IMR-90 (cell line): ENCODE data around the gene FBXL13. TPM values are rescaled to one million over a fixed set of nuclear protein-coding genes. Genes with fewer than 3 reads are reported as not detected.
A peak's percentile ranks its signal among the peaks of the same experiment; 100 is the strongest.

Experiments
- ATAC-seq: fragments of 200-7000 bp; cut with Tn5 transposase; 2 replicates; pipeline ENCODE4 v1.9.1; 2020; ENCODE audit warnings: low read depth, mild to moderate bottlenecking, moderate library complexity
- BruUV-seq: library from RNA; stranded (reverse); fragments of 400-500 nt; replicated peaks from 2 replicates; lab custom pipeline; 2021; lab: Mats Ljungman, UMichigan
- CTCF ChIA-PET: fragments of 300-600 bp; formaldehyde crosslinking; extraction: SDS; loops from one replicate; lab custom pipeline; 2021; ENCODE audit warnings: antibody characterized with exemption; lab: Yijun Ruan, JAX
- POLR2A ChIA-PET: fragments of 300-600 bp; sonication (Branson Sonifier 250); formaldehyde crosslinking; loops from one replicate; lab custom pipeline; 2022; ENCODE audit warnings: antibody characterized with exemption; ENCODE audit not compliant: unreplicated experiment; lab: Charles Lee
- DNase-seq: peaks from one replicate; pipeline ENCODE4 v3.0.0; 2013
- H2AFZ ChIP-seq: replicated peaks from 2 replicates; pipeline ENCODE3; 2013; ENCODE audit warnings: low read length, mild to moderate bottlenecking; ENCODE audit not compliant: poor library complexity
- H2AK5ac ChIP-seq: 2 replicates; pipeline ENCODE4 v1.6.1; 2013; ENCODE audit warnings: low read depth, low read length, inconsistent platforms
- H2AK9ac ChIP-seq: replicated peaks from 2 replicates; pipeline ENCODE3; 2013; ENCODE audit warnings: mild to moderate bottlenecking, low read depth, low read length, moderate library complexity; ENCODE audit not compliant: poor library complexity
- H2BK120ac ChIP-seq: 2 replicates; pipeline ENCODE4 v1.6.1; 2013; ENCODE audit warnings: low read depth, low read length, inconsistent platforms
- H2BK15ac ChIP-seq: 3 replicates; pipeline ENCODE4 v1.6.1; 2013; ENCODE audit warnings: low read depth, low read length, inconsistent platforms
- H2BK20ac ChIP-seq: 2 replicates; pipeline ENCODE4 v1.6.1; 2013; ENCODE audit warnings: low read depth, mild to moderate bottlenecking, inconsistent platforms, low read length, moderate library complexity
- H2BK5ac ChIP-seq: 2 replicates; pipeline ENCODE4 v1.6.1; 2013; ENCODE audit warnings: mild to moderate bottlenecking, low read depth, low read length, inconsistent platforms; ENCODE audit not compliant: poor library complexity, severe bottlenecking
- H3K14ac ChIP-seq: replicated peaks from 2 replicates; pipeline ENCODE4 v1.6.1; 2013; ENCODE audit warnings: low read depth, low read length, inconsistent platforms
- H3K18ac ChIP-seq: 2 replicates; pipeline ENCODE4 v1.6.1; 2013; ENCODE audit warnings: low read depth, low read length, control low read depth
- H3K23ac ChIP-seq: 2 replicates; pipeline ENCODE4 v1.6.1; 2013; ENCODE audit warnings: low read depth, low read length, inconsistent platforms
- H3K27ac ChIP-seq: 2 replicates; pipeline ENCODE4 v1.5.1; 2013; ENCODE audit warnings: mild to moderate bottlenecking, control low read depth, low read length; ENCODE audit not compliant: insufficient read depth
- H3K27me3 ChIP-seq: 2 replicates; pipeline ENCODE4 v1.6.1; 2013; ENCODE audit warnings: low read length; ENCODE audit not compliant: control insufficient read depth, insufficient read depth
- H3K36me3 ChIP-seq: 2 replicates; pipeline ENCODE4 v1.6.1; 2013; ENCODE audit warnings: low read length, mixed read lengths; ENCODE audit not compliant: control insufficient read depth, insufficient read depth
- H3K4ac ChIP-seq: 2 replicates; pipeline ENCODE4 v1.6.1; 2013; ENCODE audit warnings: low read depth, low read length, inconsistent platforms
- H3K4me1 ChIP-seq: 2 replicates; pipeline ENCODE4 v1.6.1; 2013; ENCODE audit warnings: low read length, mixed read lengths; ENCODE audit not compliant: control insufficient read depth, insufficient read depth
- H3K4me2 ChIP-seq: 2 replicates; pipeline ENCODE4 v1.6.1; 2013; ENCODE audit warnings: low read depth, mild to moderate bottlenecking, control low read depth, low read length, moderate library complexity
- H3K4me3 ChIP-seq: 2 replicates; pipeline ENCODE4 v1.5.1; 2013; ENCODE audit warnings: low read depth, mild to moderate bottlenecking, control low read depth, low read length, moderate library complexity; ENCODE audit not compliant: insufficient read depth
- H3K56ac ChIP-seq: 2 replicates; pipeline ENCODE4 v1.6.1; 2013; ENCODE audit warnings: low read length, inconsistent platforms; ENCODE audit not compliant: insufficient read depth; ENCODE audit errors: extremely low read depth
- H3K79me1 ChIP-seq, 2 experiments: 2 replicates each; pipeline ENCODE4 v1.6.1; 2013; ENCODE audit warnings: low read length in 2 of 2, inconsistent platforms in 1 of 2, low read depth in 1 of 2
- H3K9ac ChIP-seq: 2 replicates; pipeline ENCODE4 v1.6.1; 2013; ENCODE audit warnings: low read depth, low read length, control low read depth
- H3K9me1 ChIP-seq: 2 replicates; pipeline ENCODE4 v1.6.1; 2013; ENCODE audit warnings: low read length, inconsistent platforms; ENCODE audit not compliant: insufficient read depth
- H3K9me3 ChIP-seq: 2 replicates; pipeline ENCODE4 v1.6.1; 2013; ENCODE audit warnings: low read length; ENCODE audit not compliant: control insufficient read depth, insufficient read depth
- H4K20me1 ChIP-seq: 2 replicates; pipeline ENCODE4 v1.6.1; 2013; ENCODE audit warnings: low read length, inconsistent platforms; ENCODE audit not compliant: insufficient read depth
- H4K5ac ChIP-seq: 2 replicates; pipeline ENCODE4 v1.6.1; 2013; ENCODE audit warnings: mild to moderate bottlenecking, low read depth, low read length, control low read depth
- H4K8ac ChIP-seq, 2 experiments: 2 replicates each; pipeline ENCODE4 v1.6.1; 2013; ENCODE audit warnings: low read depth in 2 of 2, low read length in 2 of 2, control low read depth in 1 of 2, inconsistent platforms in 1 of 2
- H4K91ac ChIP-seq: 2 replicates; pipeline ENCODE4 v1.6.1; 2013; ENCODE audit warnings: low read depth, low read length, inconsistent platforms; ENCODE audit not compliant: insufficient read depth
- CEBPB ChIP-seq: IDR thresholded peaks from 2 replicates; pipeline ENCODE4 v1.6.1; 2012; ENCODE audit warnings: low read depth, low read length, improper control_type of control experiment
- CTCF ChIP-seq: conservative IDR thresholded peaks from 2 replicates; pipeline ENCODE4 v1.5.1; 2012; ENCODE audit warnings: mild to moderate bottlenecking, low read depth, low read length, improper control_type of control experiment
- NFE2L2 ChIP-seq: fragments of 150-350 bp; IDR thresholded peaks from 2 replicates; pipeline ENCODE4 v1.6.1; 2016; ENCODE audit warnings: low read depth, mild to moderate bottlenecking, low read length
- RAD21 ChIP-seq: IDR thresholded peaks from 2 replicates; pipeline ENCODE4 v1.6.1; 2012; ENCODE audit warnings: low read length, improper control_type of control experiment
- WGBS, 2 experiments: methylation state at CpG; one replicate each; pipeline versions ENCODE4 v1.1.5 to v1.1.7; 2013; ENCODE audit warnings: missing lambda C conversion rate in 2 of 2; ENCODE audit not compliant: insufficient read length in 1 of 2; ENCODE audit errors: extremely low coverage in 2 of 2; 5-methylcytosine and 5-hydroxymethylcytosine counted together
- dilution Hi-C: fragments of 300-500 bp; cut with HindIII; formaldehyde crosslinking; loops from one replicate; pipeline ENCODE4 v1.14.3; 2018; ENCODE audit warnings: low sequenced_read_pairs; ENCODE audit not compliant: unreplicated experiment
- in situ Hi-C: fragments of 300-500 bp; cut with MboI; formaldehyde crosslinking; loops from 3 replicates; pipeline ENCODE4 v1.14.3; 2019; ENCODE audit warnings: low sequenced_read_pairs, inconsistent platforms, mixed read lengths
- intact Hi-C: fragments of 100-400 bp; cut with micrococcal nuclease; formaldehyde crosslinking; loops from 2 replicates; pipeline ENCODE4 v1.10.0; 2022
- polyA plus RNA-seq, 3 experiments: library from polyadenylated mRNA; depleted of rRNA; stranded (reverse); fragments of >200 nt; gene quantifications; 2 replicates each; pipeline ENCODE4 v1.2.3, GENCODE V29; 2012; ENCODE audit warnings: low replicate concordance in 1 of 3
- total RNA-seq: library from RNA; depleted of rRNA; stranded (reverse); fragments of >200 nt; gene quantifications from 2 replicates; pipeline ENCODE4 v1.2.3, GENCODE V29; 2012

The FBXL13 gene
- total and polyA plus RNA-seq, 2 of the 4 experiments (the other 2 are of a cell fraction): 0.24 to 0.36 TPM

DNA sequence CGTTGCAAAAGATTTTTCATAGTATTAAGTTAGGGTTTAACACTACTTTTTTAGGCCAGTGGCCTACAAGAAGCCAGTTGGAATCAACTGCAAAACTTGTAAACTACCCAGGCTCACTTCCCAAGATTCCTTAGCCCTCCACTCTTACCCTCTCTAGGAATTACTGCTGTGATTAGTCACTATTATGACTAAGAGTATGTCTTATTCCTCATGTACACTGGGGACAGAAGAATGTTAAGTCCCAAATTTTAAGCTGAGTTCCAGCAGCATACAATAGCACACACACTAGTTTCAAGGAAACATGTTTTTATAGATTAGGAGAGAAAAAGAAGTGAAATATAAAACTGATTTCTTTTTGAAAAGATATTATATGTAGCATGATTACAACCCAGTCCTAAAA, 42.8 kb downstream of the FBXL13 start:
- POLR2A ChIA-PET: no interaction called here
- Histone ChIP-seq H3K4me3 (no peak overlapping the region), H3K9me3 (no peaks in the 10 kb centered on the region), H3K18ac (no peak overlapping the region), H3K9ac (no peak overlapping the region), H3K27ac (no peak overlapping the region), H3K56ac (no peak overlapping the region), H4K8ac (no peak overlapping the region), H2AK9ac (no peak overlapping the region), H2AK5ac (no peak overlapping the region), H3K4me1 (no peaks in the 10 kb centered on the region), H2BK5ac (no peak overlapping the region), H3K27me3 (no peaks in the 10 kb centered on the region), H4K91ac (no peak overlapping the region), H3K79me1 (no peaks in the 10 kb centered on the region), H2BK120ac (no peak overlapping the region), H3K36me3 (no peaks in the 10 kb centered on the region), H3K4me2 (no peak overlapping the region), H2BK15ac (no peak overlapping the region), H3K9me1 (peaks cover 4% of the 10 kb centered on the region; the same call in 1 of the 2 replicates), H3K23ac (no peak overlapping the region), H4K20me1 (no peaks in the 10 kb centered on the region), H3K4ac (no peak overlapping the region), H2AFZ (no peak overlapping the region), H4K5ac (no peak overlapping the region), H2BK20ac (no peak overlapping the region), H3K14ac (no peak overlapping the region)
- no TSS peak for BruUV-seq
- dilution Hi-C loops: no loop called here
- TF ChIP-seq RAD21 (no peak), CTCF (no peak), NFE2L2 (no peak), CEBPB (no peak)
- ATAC-seq (peak; percentile 72), DNase-seq (peak; percentile 38)
- intact Hi-C loops: no loop called here
- WGBS, 2 experiments: 100% methylated on average over 1 of the region's 1 CpG; no CpG with 5 or more reads in 1 of the 2 experiments
- CTCF ChIA-PET: no interaction called here
- in situ Hi-C loops: no loop called here
